Stimulated activated CD4-positive, alpha-beta T cell treated with anti-CD3 and anti-CD28 coated beads, Interleukin-15, amount 100 ng/mL, for 24 hours (primary cell): ENCODE measurements around the gene ACP5.

Experiments used
- DNase-seq: peaks from one replicate; pipeline ENCODE4 v3.0.0-alpha.2; 2020

The ACP5 gene

GRCh38 chr19:11547929-11548700, 29.3 kb downstream of the ACP5 start:
- DNase-seq, result no peak

GRCh38 chr19:11541238-11541637, 36.2 kb downstream of the ACP5 start:
- DNase-seq, result no peak

- no peak for DNase-seq
Measured at GRCh38 chr19:11540645-11541044, 36.8 kb downstream of the ACP5 start.

GRCh38 chr19:11539495-11540365, 37.7 kb downstream of the ACP5 start:
- DNase-seq, result no peak

GRCh38 chr19:11538232-11539036, 39.0 kb downstream of the ACP5 start, which contains the start of gene CNN1:
Gene CNN1, plus strand, starts transcription at chr19:11538851. Its CDS starts 77 bp downstream, at chr19:11538928.
- DNase-seq, result no peak

- peak; percentile 91 for DNase-seq
Measured at GRCh38 chr19:11535792-11536595, 41.5 kb downstream of the ACP5 start.

- no peak for DNase-seq
Measured at GRCh38 chr19:11534948-11535347, 42.5 kb downstream of the ACP5 start.

GRCh38 chr19:11534538-11534937, 42.9 kb downstream of the ACP5 start:
- no peak for DNase-seq

GRCh38 chr19:11530432-11530831, 47.0 kb downstream of the ACP5 start:
- DNase-seq, result peak; percentile 73

GRCh38 chr19:11528551-11529341, 48.7 kb downstream of the ACP5 start, which contains the start of gene ECSIT:
Gene ECSIT, minus strand, starts transcription at chr19:11529134. Its CDS starts 9,964 bp downstream, at chr19:11519170.
- DNase-seq, result peak; percentile 96
